ENCODE measurements around the gene ARL5C. TPM values are rescaled to one million over a fixed set of nuclear protein-coding genes. Genes with fewer than 3 reads are reported as not detected.
"Not testable (repeated sequence)": the region's sequence is repeated elsewhere in the genome, so short reads cannot be mapped to it uniquely, and the experiment has no call there.

The ARL5C gene
- total RNA-seq, 2 experiments from 2014 or later, result not detected

DNA sequence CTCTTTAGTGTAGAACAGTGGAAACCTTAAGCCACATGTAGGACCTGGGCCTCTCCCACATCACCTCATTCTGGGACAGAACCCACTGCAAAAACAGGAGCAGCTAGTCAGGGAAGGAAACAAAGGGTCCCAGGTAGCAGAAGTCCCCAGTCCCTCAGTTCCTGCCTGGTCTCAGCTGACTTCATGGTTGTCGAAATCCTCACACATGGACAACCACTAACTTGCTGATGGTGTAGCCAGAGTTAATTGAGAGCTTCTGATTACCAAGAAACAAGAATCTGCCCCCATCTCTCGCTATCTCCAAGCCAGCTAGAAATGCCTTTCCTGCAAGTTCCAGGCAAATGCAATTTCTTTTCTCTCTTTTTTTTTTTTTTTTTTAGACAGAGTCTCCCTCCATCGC, 3.6 kb upstream of the ARL5C start:
- TF ChIP-seq, protein P1, sequence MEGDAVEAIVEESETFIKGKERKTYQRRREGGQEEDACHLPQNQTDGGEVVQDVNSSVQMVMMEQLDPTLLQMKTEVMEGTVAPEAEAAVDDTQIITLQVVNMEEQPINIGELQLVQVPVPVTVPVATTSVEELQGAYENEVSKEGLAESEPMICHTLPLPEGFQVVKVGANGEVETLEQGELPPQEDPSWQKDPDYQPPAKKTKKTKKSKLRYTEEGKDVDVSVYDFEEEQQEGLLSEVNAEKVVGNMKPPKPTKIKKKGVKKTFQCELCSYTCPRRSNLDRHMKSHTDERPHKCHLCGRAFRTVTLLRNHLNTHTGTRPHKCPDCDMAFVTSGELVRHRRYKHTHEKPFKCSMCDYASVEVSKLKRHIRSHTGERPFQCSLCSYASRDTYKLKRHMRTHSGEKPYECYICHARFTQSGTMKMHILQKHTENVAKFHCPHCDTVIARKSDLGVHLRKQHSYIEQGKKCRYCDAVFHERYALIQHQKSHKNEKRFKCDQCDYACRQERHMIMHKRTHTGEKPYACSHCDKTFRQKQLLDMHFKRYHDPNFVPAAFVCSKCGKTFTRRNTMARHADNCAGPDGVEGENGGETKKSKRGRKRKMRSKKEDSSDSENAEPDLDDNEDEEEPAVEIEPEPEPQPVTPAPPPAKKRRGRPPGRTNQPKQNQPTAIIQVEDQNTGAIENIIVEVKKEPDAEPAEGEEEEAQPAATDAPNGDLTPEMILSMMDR (IDR thresholded peaks at IDR 0.05), result no peak
- ATAC-seq (no peak), DNase-seq (no peak)
- Mint-ChIP-seq H3K4me3 (no peak overlapping the region), H3K36me3 (ENCODE audit: low read depth) (no peaks in the 10 kb centered on the region), H3K27ac (no peak overlapping the region), H3K9me3 (peaks cover 3% of the 10 kb centered on the region), H3K27me3 (peaks cover 12% of the 10 kb centered on the region), H3K4me1 (ENCODE audit: low read depth) (peaks cover 19% of the 10 kb centered on the region)
- intact Hi-C loops (cut with micrococcal nuclease), result no loop called here
- ChIA-PET CTCF (interaction anchor here (1.1 to 8.1 kb wide), 4 partner anchors 16 to 186 kb away, joined by 4 to 99 read pairs (median 6); partner anchors contain the start of gene PLXDC1), POLR2A (no interaction called here)

DNA sequence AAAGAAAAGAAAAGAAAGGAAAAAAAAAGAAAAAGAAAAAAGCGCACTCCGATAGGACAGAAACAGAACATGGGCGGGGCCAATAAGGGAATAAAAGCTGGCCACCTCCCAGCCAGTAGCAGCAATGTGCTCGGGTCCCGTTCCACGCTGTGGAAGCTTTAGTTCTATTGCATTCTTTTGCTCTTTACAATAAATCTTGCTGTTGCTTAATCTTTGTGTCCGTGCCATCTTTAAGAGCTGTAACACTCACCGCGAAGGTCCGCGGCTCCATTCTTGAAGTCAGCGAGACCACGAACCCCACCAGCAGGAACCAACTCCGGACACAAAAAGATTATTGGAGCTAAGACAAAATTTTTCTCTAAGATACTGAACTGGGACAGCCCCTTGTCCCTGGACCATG, 3.1 kb upstream of the ARL5C start:
- no peak for ATAC-seq
- peaks cover 19% of the 10 kb centered on the region for H3K4me1 Mint-ChIP-seq (ENCODE audit: low read depth)
- intact Hi-C loops (cut with micrococcal nuclease), result no loop called here

DNA sequence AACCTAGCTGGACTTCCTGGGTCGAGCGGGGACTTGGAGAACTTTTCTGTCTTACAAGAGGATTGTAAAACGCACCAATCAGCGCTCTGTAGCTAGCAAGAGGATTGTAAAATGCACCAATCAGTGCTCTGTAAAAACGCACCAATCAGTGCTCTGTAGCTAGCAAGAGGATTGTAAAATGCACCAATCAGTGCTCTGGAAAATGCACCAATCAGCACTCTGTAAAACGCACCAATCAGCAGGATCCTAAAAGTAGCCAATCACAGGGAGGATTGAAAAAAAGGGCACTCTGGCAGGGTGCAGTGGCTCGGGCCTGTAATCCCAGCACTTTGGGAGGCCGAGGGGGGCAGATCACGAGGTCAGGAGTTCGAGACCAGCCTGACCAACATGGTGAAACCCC, 2.5 kb upstream of the ARL5C start:
- Mint-ChIP-seq H3K27me3 (peaks cover 12% of the 10 kb centered on the region), H3K4me1 (ENCODE audit: low read depth) (peaks cover 19% of the 10 kb centered on the region)
- ChIA-PET CTCF (interaction anchor here (1.1 to 8.1 kb wide), 6 partner anchors 6 to 69 kb away, joined by 3 to 151 read pairs (median 14); partner anchors contain the start of gene PLXDC1), POLR2A (interaction anchor here (0.8 to 1.0 kb wide), 2 partner anchors 33 to 293 kb away, joined by 3 read pairs; partner anchors contain the start of gene CDK12)
- H3K4me3 Mint-ChIP-seq; DNase-seq; H3K27ac Mint-ChIP-seq; intact Hi-C loops (cut with micrococcal nuclease); H3K9me3 Mint-ChIP-seq; H3K36me3 Mint-ChIP-seq (ENCODE audit: low read depth); ATAC-seq: not testable (repeated sequence)

More for the DNA sequence above, 3.1 kb upstream of the ARL5C start:
- no peak overlapping the region for H3K27ac Mint-ChIP-seq
- ChIA-PET POLR2A (interaction anchor here (0.8 to 1.0 kb wide), 2 partner anchors 32 to 292 kb away, joined by 3 read pairs; partner anchors contain the start of gene CDK12), CTCF (interaction anchor here (1.1 to 8.1 kb wide), 4 partner anchors 15 to 186 kb away, joined by 4 to 99 read pairs (median 6); partner anchors contain the start of gene PLXDC1)
- peaks cover 12% of the 10 kb centered on the region for H3K27me3 Mint-ChIP-seq
- DNase-seq, result no peak
- H3K9me3 Mint-ChIP-seq, result peaks cover 3% of the 10 kb centered on the region
- H3K36me3 Mint-ChIP-seq (ENCODE audit: low read depth), result no peaks in the 10 kb centered on the region
- TF ChIP-seq, protein P1 (IDR thresholded peaks at IDR 0.05), result no peak
- H3K4me3 Mint-ChIP-seq, result no peak overlapping the region

DNA sequence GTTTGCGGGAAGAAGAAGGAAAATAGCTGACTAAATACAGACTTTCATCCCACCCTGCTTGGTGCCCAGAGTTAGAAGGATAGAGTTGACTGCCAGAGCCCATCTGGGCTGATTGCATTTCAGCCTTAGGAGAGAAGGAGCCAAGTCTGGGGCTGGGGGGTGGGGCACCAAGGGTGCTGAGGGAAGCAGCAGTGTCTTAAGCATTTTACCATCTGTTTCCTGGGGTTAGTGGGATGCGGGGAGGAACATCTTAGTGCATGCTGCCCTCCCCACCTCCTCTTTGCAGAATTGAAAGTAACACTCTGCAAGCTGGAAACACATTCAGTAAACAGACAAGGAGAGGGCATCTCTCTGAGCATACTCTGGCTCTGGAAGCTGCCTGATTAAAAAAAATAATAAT, 1.5 kb upstream of the ARL5C start:
- Mint-ChIP-seq H3K27ac (no peak overlapping the region), H3K4me1 (ENCODE audit: low read depth) (peaks cover 14% of the 10 kb centered on the region), H3K36me3 (ENCODE audit: low read depth) (no peaks in the 10 kb centered on the region), H3K27me3 (peaks cover 12% of the 10 kb centered on the region), H3K9me3 (peaks cover 3% of the 10 kb centered on the region), H3K4me3 (no peak overlapping the region)
- ATAC-seq (no peak), DNase-seq (no peak)
- intact Hi-C loops (cut with micrococcal nuclease), result no loop called here
- ChIA-PET POLR2A (interaction anchor here (1.8 to 4.0 kb wide), 2 partner anchors 15 to 32 kb away, joined by 9 to 32 read pairs; partner anchors contain the start of genes PLXDC1 and RPL19), CTCF (interaction anchor here (1.1 to 8.1 kb wide), 8 partner anchors 7 to 184 kb away, joined by 3 to 151 read pairs (median 14); partner anchors contain the start of gene PLXDC1)
- TF ChIP-seq, protein P1 (IDR thresholded peaks at IDR 0.05), result no peak

GRCh38 chr17:39166437-39167335, 725 bp upstream of the ARL5C start:
- no peak overlapping the region for H3K27ac Mint-ChIP-seq

More at GRCh38 chr17:39166437-39167335, 725 bp upstream of the ARL5C start:
- DNase-seq, result no peak
- no peak for ATAC-seq
- TF ChIP-seq, protein P1 (IDR thresholded peaks at IDR 0.05), result no peak
- Mint-ChIP-seq H3K4me1 (ENCODE audit: low read depth) (peaks cover 14% of the 10 kb centered on the region), H3K27me3 (peaks cover 12% of the 10 kb centered on the region), H3K36me3 (ENCODE audit: low read depth) (no peaks in the 10 kb centered on the region), H3K9me3 (peaks cover 3% of the 10 kb centered on the region), H3K4me3 (no peak overlapping the region)
- intact Hi-C loops (cut with micrococcal nuclease), result no loop called here
- CTCF ChIA-PET, result interaction anchor here (0.6 to 8.1 kb wide), 10 partner anchors 8 to 183 kb away, joined by 3 to 151 read pairs (median 5); partner anchors contain the start of gene PLXDC1
- POLR2A ChIA-PET, result interaction anchor here (0.5 to 4.0 kb wide), 4 partner anchors 8 to 312 kb away, joined by 3 to 32 read pairs (median 10); partner anchors contain the start of genes PLXDC1 and RPL19
